Measurements from ENCODE around the gene ATG101. TPM values are rescaled to one million over a fixed set of nuclear protein-coding genes. Genes with fewer than 3 reads are reported as not detected.

Gene ATG101
- total and polyA plus RNA-seq, 9 of the 15 experiments (the other 6 are each of a cell fraction or from before 2014, with no cell fraction given) = 2.9 to 52.4 (median 29.7) TPM

- H3K27me3 ChIP-seq (ENCODE audit: control insufficient read depth in 2 of 2, insufficient read depth in 2 of 2, low read length in 2 of 2) = peaks cover 0 to 16% of the 10 kb centered on the region in 2 experiments; a peak in 3 of 5 replicates
- no peak overlapping the region for H3K4me2 ChIP-seq (ENCODE audit: insufficient read depth, low read length)
- FAIRE-seq (no peak), DNase-seq (ENCODE audit: extremely low read depth in 1 of 4, low spot score in 3 of 4) (no peak), ATAC-seq (no peak)
- intact Hi-C loops (cut with micrococcal nuclease) (no loop called here), in situ Hi-C loops (cut with MboI) (no loop called here)
- no peak overlapping the region for H3K27ac ChIP-seq (ENCODE audit: extremely low read depth, low read depth, low read length)
- H3K9me3 ChIP-seq (replicated peaks; ENCODE audit: control insufficient read depth, insufficient read depth, low read depth, low read length) = no peaks in the 10 kb centered on the region
- H3K79me2 ChIP-seq (ENCODE audit: control insufficient read depth, insufficient read depth, low read length) = no peaks in the 10 kb centered on the region
- H3K9me1 ChIP-seq (ENCODE audit: control insufficient read depth, insufficient read depth, low read length) = no peaks in the 10 kb centered on the region
- H4K20me1 ChIP-seq (replicated peaks; ENCODE audit: control insufficient read depth, insufficient read depth, low read length) = peaks cover 6% of the 10 kb centered on the region; the same call in 1 of the 2 replicates
- H2AFZ ChIP-seq (ENCODE audit: low read depth, low read length) = no peak overlapping the region
- H3K4me3 ChIP-seq = no peak overlapping the region
- POLR2A ChIA-PET = interaction anchor here (0.7 to 1.5 kb wide), 2 partner anchors 12 to 13 kb away, joined by 3 to 4 read pairs; no protein-coding TSS in a partner anchor
- BruUV-seq (replicated peaks) = no TSS peak
- peaks cover 7 to 27% of the 10 kb centered on the region in 2 experiments; a peak in 4 of 5 replicates for H3K4me1 ChIP-seq (replicated peaks in 1 of 2; ENCODE audit: control insufficient read depth in 2 of 2, insufficient read depth in 2 of 2, low read length in 2 of 2)
- CTCF ChIA-PET (ENCODE audit: low intra/inter-chr PET ratio) = no interaction called here
- H3K36me3 ChIP-seq (ENCODE audit: control insufficient read depth, insufficient read depth, low read length) = no peaks in the 10 kb centered on the region
- H3K9ac ChIP-seq (ENCODE audit: insufficient read depth in 1 of 2, low read depth in 2 of 2, low read length in 2 of 2) = peak overlapping the region in 1 of 2 experiments; percentile 53; a peak in 2 of 4 replicates
- 34% methylated on average over 23 of the region's 23 CpGs for WGBS (ENCODE audit: insufficient coverage, low coverage, missing lambda C conversion rate)
- no peak for TF ChIP-seq ETV6 (IDR thresholded peaks at IDR 0.05; ENCODE audit: borderline replicate concordance in 1 of 2, low read depth in 2 of 2, low read length in 1 of 2)
- no peak for TF ChIP-seq ETV6 (CRISPR knock-in tag; IDR thresholded peaks at IDR 0.05; ENCODE audit: borderline replicate concordance)
- TF ChIP-seq ATF6 (CRISPR knock-in tag; IDR thresholded peaks at IDR 0.05) = no peak
- no peak for TF ChIP-seq CHD7 (IDR thresholded peaks at IDR 0.05; ENCODE audit: low read depth, low read length)
- TF ChIP-seq PHF21A (IDR thresholded peaks at IDR 0.05; ENCODE audit: borderline replicate concordance, low read depth) = no peak
These were observed 12.8 kb upstream of the ATG101 start for GRCh38 chr12:52056801-52057637.

Data from K562 (cell line).